Skeletal muscle tissue (tissue), 1 donor: ENCODE data around the gene INSYN1. TPM values are rescaled to one million over a fixed set of nuclear protein-coding genes. Genes with fewer than 3 reads are reported as not detected.

ENCODE experiments used
- total RNA-seq: library from RNA; depleted of rRNA; stranded (reverse); fragments of >200 nt; gene quantifications from one replicate; pipeline ENCODE4 v1.2.3, GENCODE V29; 2014

Gene INSYN1
- total RNA-seq, 1 donor from 2014 or later, result 2.1 TPM

Other genes with a start within 250 kb of the INSYN1 start
- 43.3 TPM for gene NPTN, start 120.0 kb downstream of the INSYN1 start, total RNA-seq
- gene CD276, start 69.0 kb downstream of the INSYN1 start, total RNA-seq, result 40.7 TPM
- not detected for gene TBC1D21, start 120.2 kb upstream of the INSYN1 start, total RNA-seq
- gene LOXL1, start 173.1 kb upstream of the INSYN1 start, total RNA-seq, result 7.8 TPM
- gene STOML1, start 238.9 kb upstream of the INSYN1 start, total RNA-seq, result 14.1 TPM
- 14.1 TPM for gene PML, start 241.4 kb upstream of the INSYN1 start, total RNA-seq